ENCODE measurements around the gene RHOH.

The RHOH gene

DNA sequence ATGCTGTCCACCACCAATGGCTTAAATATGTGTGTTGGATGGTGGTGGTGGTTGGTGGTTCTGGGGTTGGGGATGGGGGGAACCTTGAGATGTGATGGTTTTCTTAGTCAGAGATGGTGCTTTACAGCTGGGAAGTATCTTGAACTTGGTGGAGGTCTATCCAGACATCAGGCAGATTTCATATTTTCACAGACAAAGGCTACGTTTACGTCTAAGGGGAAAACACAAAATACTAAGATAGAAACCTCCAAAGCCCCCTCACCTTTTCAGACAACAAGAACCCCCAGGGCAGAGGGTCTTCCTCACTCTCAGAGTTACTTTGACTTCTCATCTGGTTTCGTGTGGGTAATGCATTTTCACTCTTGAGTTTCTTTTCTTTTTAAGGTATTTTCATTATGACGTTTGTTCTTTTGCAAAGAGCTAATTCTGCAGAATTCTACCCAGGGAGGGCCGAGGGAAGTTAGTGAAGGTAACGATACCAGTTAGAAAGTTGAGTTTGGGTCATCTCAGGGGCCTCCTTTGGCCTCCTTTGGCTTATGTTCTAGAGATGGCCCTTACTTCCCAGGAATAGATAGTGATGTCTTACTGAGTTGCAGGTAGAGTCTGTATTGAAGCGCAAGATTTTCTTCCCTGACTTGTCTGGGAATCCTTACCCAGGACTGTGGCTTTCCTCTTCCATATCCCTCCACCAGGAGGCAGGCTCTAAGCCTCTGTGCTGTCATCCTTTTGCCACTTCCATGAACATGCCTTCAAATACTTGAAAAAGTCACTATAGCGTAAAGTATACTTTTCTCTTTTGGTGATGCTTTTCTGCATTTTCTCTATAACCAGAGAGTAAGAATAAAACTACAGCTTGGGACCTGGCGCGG, 31.9 kb downstream of the RHOH start:
- DNase-seq (ENCODE audit: insufficient read length, low spot score) = no peak
- peak; percentile 76 for FAIRE-seq
- peak; percentile 39; the same call in 1 of the 2 replicates for TF ChIP-seq SPI1 (IDR thresholded peaks at IDR 0.05; ENCODE audit: low read depth, low read length)
- peak; percentile 21; the same call in 1 of the 2 replicates for TF ChIP-seq POLR2AphosphoS5 (IDR thresholded peaks at IDR 0.05; ENCODE audit: low read depth, low read length)
- TF ChIP-seq POLR2A (IDR thresholded peaks at IDR 0.05; ENCODE audit: low read depth, low read length) = no peak
- no peak for TF ChIP-seq TAF1 (IDR thresholded peaks at IDR 0.05; ENCODE audit: low read depth, low read length)
- TF ChIP-seq POU2F2 (IDR thresholded peaks at IDR 0.05; ENCODE audit: low read depth, low read length) = peak; percentile 57; the same call in 1 of the 2 replicates

DNA sequence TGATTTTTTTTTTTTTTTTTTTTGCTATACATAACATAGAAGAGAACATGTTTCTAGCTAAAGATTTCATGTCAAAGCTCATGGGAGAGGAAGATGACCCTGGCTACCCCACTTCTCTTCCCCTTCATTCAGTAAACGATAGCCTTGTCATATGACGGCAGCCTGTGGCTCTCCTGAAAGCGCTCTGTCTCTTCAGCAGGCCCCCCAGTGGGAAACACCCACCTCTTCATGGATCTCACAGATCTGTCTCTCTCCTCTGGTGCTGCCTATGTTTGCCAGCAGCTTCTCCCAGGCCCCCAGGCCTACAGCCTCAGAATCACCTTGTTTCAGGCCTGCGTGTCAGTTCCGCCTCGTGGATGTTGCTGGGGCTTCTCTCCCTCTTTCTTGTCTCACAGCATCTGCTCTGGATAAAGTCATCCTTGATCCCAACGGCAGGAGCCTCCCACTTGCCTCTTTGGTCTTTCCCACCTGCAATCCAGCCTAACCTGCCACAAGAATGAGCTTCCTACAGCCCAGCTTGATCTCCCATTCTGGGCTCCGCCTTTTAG, 34.6 kb downstream of the RHOH start:
- no peak for FAIRE-seq
- DNase-seq (ENCODE audit: insufficient read length, low spot score) = no peak

DNA sequence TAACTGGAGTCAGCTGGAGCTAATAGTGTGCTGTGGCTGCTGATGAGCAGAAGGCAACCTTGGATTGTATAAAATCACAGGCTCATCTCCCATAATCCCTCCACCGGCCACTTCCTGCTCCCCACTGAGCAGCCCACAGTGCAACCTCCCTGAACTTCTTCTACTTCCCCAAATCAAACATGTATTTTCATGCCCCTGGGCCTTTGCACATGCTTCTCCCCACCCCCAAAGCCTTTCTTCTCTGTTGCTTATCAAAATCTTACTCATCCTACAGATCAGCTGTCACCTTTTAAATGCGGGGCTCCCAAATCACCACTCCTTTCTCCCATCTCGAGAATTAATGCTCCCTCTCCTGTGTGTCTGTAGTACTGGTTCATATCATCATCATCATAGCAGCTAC, 35.8 kb downstream of the RHOH start:
- TF ChIP-seq SPI1 (IDR thresholded peaks at IDR 0.05; ENCODE audit: low read depth, low read length) = peak; percentile 16; the same call in 1 of the 2 replicates
- peak; percentile 28; the same call in 1 of the 2 replicates for TF ChIP-seq POLR2AphosphoS5 (IDR thresholded peaks at IDR 0.05; ENCODE audit: low read depth, low read length)
- no peak for TF ChIP-seq PAX5 (IDR thresholded peaks at IDR 0.05; ENCODE audit: insufficient read depth, low read length, severe bottlenecking)
- TF ChIP-seq POLR2A (IDR thresholded peaks at IDR 0.05; ENCODE audit: low read depth, low read length) = no peak
- TF ChIP-seq POU2F2 (IDR thresholded peaks at IDR 0.05; ENCODE audit: low read depth, low read length) = no peak
- TF ChIP-seq TAF1 (IDR thresholded peaks at IDR 0.05; ENCODE audit: low read depth, low read length) = no peak
- DNase-seq (ENCODE audit: insufficient read length, low spot score) (no peak), FAIRE-seq (peak; percentile 40)

More for the DNA sequence above, 34.6 kb downstream of the RHOH start:
- TF ChIP-seq PAX5 (IDR thresholded peaks at IDR 0.05; ENCODE audit: insufficient read depth, low read length, severe bottlenecking) (no peak), POLR2A (IDR thresholded peaks at IDR 0.05; ENCODE audit: low read depth, low read length) (peak; percentile 48; the same call in 1 of the 2 replicates), TAF1 (IDR thresholded peaks at IDR 0.05; ENCODE audit: low read depth, low read length) (no peak), SPI1 (IDR thresholded peaks at IDR 0.05; ENCODE audit: low read depth, low read length) (no peak), POU2F2 (IDR thresholded peaks at IDR 0.05; ENCODE audit: low read depth, low read length) (no peak), POLR2AphosphoS5 (IDR thresholded peaks at IDR 0.05; ENCODE audit: low read depth, low read length) (no peak)

DNA sequence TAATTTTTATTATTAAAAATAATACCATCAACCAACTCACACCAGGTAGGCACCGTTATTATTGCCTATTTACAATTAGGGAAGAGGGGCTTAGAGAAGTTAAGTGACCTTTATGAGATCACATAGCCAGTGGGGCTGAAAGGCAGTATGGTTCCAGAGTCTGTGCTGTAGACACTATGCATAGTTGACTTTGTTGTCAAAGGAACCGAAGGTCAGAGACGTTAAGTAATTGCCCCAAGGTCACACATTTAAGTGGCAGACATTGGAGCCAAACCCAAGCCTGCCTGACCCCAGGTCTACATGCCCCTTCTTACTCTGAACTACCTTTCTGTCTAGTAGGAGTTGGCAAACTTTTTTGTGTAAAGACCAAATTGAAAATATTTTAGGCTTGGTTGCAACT, 36.4 kb downstream of the RHOH start:
- no peak for FAIRE-seq

DNA sequence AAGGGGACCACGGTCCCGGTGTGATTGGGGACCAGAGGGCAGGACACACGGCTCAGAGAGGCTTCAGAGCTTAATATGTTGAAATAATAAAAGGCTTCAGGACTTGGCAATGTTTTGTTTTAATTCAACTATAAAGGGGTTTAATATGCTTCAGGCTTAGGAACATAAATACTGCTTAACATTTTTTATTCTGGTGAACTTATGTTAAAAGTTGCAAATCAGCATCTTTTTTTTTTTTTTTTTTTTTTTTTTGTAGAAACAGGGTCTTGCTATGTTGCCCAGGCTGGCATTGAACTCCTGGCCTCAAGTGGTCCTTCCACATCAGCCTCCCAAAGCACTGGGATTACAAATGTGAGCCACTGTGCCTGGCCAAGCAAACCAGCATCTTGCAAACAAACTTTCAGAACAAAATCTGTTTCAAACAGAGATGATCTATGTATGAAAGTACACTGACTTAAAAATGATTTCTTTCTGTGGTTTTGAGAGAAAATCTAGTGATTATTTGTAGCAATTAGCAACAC, 37.7 kb downstream of the RHOH start:
- FAIRE-seq (no peak), DNase-seq (ENCODE audit: insufficient read length, low spot score) (no peak)
- TF ChIP-seq POLR2AphosphoS5 (IDR thresholded peaks at IDR 0.05; ENCODE audit: low read depth, low read length) (no peak), SPI1 (IDR thresholded peaks at IDR 0.05; ENCODE audit: low read depth, low read length) (no peak), TAF1 (IDR thresholded peaks at IDR 0.05; ENCODE audit: low read depth, low read length) (no peak), POLR2A (IDR thresholded peaks at IDR 0.05; ENCODE audit: low read depth, low read length) (no peak; the same call in 1 of the 2 replicates)

More for the DNA sequence above, 36.4 kb downstream of the RHOH start:
- DNase-seq (ENCODE audit: insufficient read length, low spot score) = no peak
- no peak for TF ChIP-seq PAX5 (IDR thresholded peaks at IDR 0.05; ENCODE audit: insufficient read depth, low read length, severe bottlenecking)
- no peak for TF ChIP-seq SPI1 (IDR thresholded peaks at IDR 0.05; ENCODE audit: low read depth, low read length)
- no peak for TF ChIP-seq POU2F2 (IDR thresholded peaks at IDR 0.05; ENCODE audit: low read depth, low read length)
- TF ChIP-seq POLR2A (IDR thresholded peaks at IDR 0.05; ENCODE audit: low read depth, low read length) = 0 out of 2 replicates have a peak, but pooled peaks have one; percentile 4
- TF ChIP-seq POLR2AphosphoS5 (IDR thresholded peaks at IDR 0.05; ENCODE audit: low read depth, low read length) = no peak
- no peak for TF ChIP-seq TAF1 (IDR thresholded peaks at IDR 0.05; ENCODE audit: low read depth, low read length)

DNA sequence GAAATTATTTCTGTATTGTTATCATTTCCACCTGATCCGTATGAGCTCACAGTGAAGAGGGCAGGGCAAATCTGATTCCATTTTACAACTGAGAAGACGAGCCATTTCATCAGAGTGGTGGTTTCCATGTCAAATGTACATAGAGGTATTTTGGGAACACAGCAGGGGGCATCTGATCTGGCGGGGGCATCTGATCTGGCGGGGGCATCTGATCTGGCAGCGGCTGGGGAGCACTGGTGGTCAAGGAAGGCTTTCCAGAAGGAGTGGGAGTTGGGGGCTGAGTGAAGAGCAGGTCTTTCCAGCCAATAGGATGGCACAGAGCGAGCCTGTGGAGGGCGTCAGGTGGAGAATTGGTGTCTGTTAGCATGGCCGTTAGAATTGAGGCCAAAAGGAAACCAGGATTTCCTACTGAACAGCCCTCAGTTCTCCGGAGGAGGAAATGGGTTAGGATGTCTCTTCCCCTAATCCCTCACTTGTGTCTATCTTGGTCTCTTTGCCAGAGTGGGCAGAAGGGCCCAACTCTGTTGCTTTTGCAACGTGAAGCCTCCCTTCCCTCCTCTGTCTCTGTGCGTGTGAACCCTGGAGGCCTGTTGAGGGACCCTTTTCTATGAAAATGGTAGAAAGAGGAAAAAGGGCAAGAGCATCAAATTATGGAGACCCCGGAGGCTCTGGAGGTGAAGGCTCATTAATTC, 41.3 kb downstream of the RHOH start:
- FAIRE-seq (peak; percentile 9), DNase-seq (ENCODE audit: insufficient read length, low spot score) (no peak)
- TF ChIP-seq POLR2A (IDR thresholded peaks at IDR 0.05; ENCODE audit: low read depth, low read length) (no peak; the same call in 1 of the 2 replicates), POLR2AphosphoS5 (IDR thresholded peaks at IDR 0.05; ENCODE audit: low read depth, low read length) (peak; percentile 55; the same call in 1 of the 2 replicates)

DNA sequence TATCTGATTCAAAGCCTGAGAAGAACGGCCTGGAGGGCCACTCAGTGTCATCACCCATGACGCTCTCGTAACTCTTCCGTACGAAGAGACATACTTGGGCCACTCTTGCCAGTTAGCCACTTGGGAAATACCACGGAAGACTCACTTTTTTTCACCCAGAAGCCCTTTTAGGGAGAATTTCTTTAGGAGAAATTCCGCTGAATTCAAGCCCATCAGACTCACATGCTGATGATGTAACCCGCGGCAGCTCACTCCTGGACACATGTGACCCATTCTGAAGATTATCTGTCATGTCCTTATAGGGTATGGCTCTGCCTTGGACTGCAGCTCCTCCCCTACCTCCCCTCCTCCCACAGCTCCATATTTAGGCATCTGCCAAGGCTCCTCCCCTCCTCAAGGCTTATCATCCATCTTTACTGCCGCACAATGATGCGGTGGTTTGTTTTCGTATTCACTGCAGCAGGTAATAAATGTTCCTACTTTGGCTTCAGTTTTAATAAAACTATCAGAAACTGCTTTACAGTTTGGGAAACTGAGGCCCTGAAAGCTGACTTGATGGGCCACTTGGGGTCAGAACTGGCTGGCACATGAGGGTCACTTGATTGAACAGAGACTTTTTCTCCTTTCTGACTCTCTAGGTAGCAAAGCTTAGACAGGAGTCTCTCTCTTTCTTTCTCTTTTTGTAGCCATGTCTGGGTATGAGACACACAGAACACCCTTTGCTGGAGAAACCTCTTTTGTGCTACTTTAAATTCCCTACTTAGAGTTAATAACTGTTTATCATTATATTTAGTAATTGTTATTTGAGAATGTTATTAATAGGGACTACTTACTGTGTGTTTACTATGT, 42.1 kb downstream of the RHOH start:
- no peak for DNase-seq (ENCODE audit: insufficient read length, low spot score)
- no peak for FAIRE-seq
- TF ChIP-seq POLR2A (IDR thresholded peaks at IDR 0.05; ENCODE audit: low read depth, low read length) (peak; percentile 14; the same call in 1 of the 2 replicates), POU2F2 (IDR thresholded peaks at IDR 0.05; ENCODE audit: low read depth, low read length) (no peak)

DNA sequence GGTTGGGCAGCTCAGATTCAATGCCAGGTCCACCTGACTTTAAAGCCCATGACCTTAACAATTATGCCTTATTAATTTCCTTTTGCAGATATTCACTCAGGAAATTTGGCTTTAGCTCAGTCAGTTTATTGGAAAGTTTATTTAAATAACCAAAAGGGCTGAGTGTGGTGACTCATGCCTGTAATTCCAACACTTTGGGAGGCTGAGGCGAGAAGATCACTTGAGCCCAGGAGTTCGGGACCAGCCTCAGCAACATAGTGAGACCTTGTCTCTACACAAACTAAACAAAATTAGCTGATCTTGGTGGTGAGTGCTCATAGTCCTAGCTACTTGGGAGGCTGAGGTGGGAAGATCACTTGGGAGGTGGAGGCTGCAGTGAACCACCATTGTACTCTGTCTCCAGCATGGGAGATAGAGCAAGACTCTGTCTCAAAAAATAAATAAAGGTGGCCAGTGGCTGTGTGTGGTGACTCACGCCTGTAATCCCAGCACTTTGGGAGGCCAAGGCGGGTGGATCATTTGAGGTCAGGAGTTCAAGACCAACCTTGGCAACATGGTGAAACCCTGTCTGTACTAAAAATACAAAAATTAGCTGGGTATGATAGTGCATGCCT, 43.3 kb downstream of the RHOH start:
- no peak for FAIRE-seq
- no peak for TF ChIP-seq TAF1 (IDR thresholded peaks at IDR 0.05; ENCODE audit: low read depth, low read length)
- no peak for TF ChIP-seq POLR2AphosphoS5 (IDR thresholded peaks at IDR 0.05; ENCODE audit: low read depth, low read length)
- TF ChIP-seq POLR2A (IDR thresholded peaks at IDR 0.05; ENCODE audit: low read depth, low read length) = no peak
- no peak for TF ChIP-seq POU2F2 (IDR thresholded peaks at IDR 0.05; ENCODE audit: low read depth, low read length)
- no peak for TF ChIP-seq SPI1 (IDR thresholded peaks at IDR 0.05; ENCODE audit: low read depth, low read length)
- TF ChIP-seq PAX5 (IDR thresholded peaks at IDR 0.05; ENCODE audit: insufficient read depth, low read length, severe bottlenecking) = no peak
- no peak for DNase-seq (ENCODE audit: insufficient read length, low spot score)

Data from GM12891 (cell line).